ENCODE results near the gene TEX29.

- TF ChIP-seq CTCF (IDR thresholded peaks at IDR 0.05; ENCODE audit: insufficient read depth, low read length, poor library complexity, severe bottlenecking), result no peak
- TF ChIP-seq EZH2phosphoT487 (conservative IDR thresholded peaks at IDR 0.05; ENCODE audit: low read length), result no peak
Observed at GRCh38 chr13:111303559-111303958, 16.9 kb upstream of the TEX29 start.

All from SU-DHL-6 (cell line).